A549 (cell line): ENCODE data around the gene CDHR1. TPM values are rescaled to one million over a fixed set of nuclear protein-coding genes. Genes with fewer than 3 reads are reported as not detected.
A peak's percentile ranks its signal among the peaks of the same experiment; 100 is the strongest.

Experiments
- ATAC-seq, 2 experiments: fragments of 200-7000 bp in 1 of 2; fragments of >200 bp in 1 of 2; cut with Nextera tagmentation in 1 of 2; cut with Tn5 transposase in 1 of 2; 3 replicates each; pipeline versions ENCODE4 v1.8.0 to v1.9.1; 2018 to 2020; ENCODE audit warnings: mild to moderate bottlenecking in 1 of 2, moderate library complexity in 1 of 2
- CTCF ChIA-PET: fragments of 300-600 bp; sonication (Branson Sonifier 250); formaldehyde crosslinking; extraction: SDS; loops from one replicate; lab custom pipeline; 2021; ENCODE audit warnings: antibody characterized with exemption, inconsistent platforms; lab: Yijun Ruan, JAX
- POLR2A ChIA-PET: fragments of 350-600 bp; formaldehyde crosslinking; extraction: SDS; loops from one replicate; lab custom pipeline; 2021; ENCODE audit warnings: antibody characterized with exemption, inconsistent platforms; lab: Yijun Ruan, JAX
- DNase-seq, 2 experiments: peaks; one replicate each; pipeline versions ENCODE4 v3.0.0 to v3.0.0-alpha.2; 2011 to 2016; ENCODE audit warnings: low read depth in 1 of 2, low spot score in 1 of 2
- FAIRE-seq: peaks from 2 replicates; lab custom pipeline; 2011; peaks lifted over from hg19 to GRCh38; lab: Jason Lieb, UNC
- H3K27ac ChIP-seq, 2 experiments: fragments of >200 bp; sonication (Bioruptor Twin); formaldehyde crosslinking; 3 replicates each; pipeline ENCODE4 v1.5.1; 2016 to 2017
- H3K4me1 ChIP-seq: fragments of >200 bp; sonication (Bioruptor Twin); formaldehyde crosslinking; 3 replicates; pipeline ENCODE4 v1.6.1; 2016
- H3K4me2 ChIP-seq: fragments of >200 bp; sonication (Bioruptor Twin); formaldehyde crosslinking; 3 replicates; pipeline ENCODE4 v1.6.1; 2016
- H3K4me3 ChIP-seq: fragments of >200 bp; sonication (Bioruptor Twin); formaldehyde crosslinking; 3 replicates; pipeline ENCODE4 v1.5.1; 2016
- H3K9me3 ChIP-seq: fragments of >200 bp; sonication (Bioruptor Twin); formaldehyde crosslinking; 3 replicates; pipeline ENCODE4 v1.6.1; 2016
- BHLHE40 ChIP-seq: IDR thresholded peaks from 2 replicates; pipeline ENCODE4 v1.6.1; 2012; ENCODE audit warnings: low read depth, low read length, inconsistent platforms
- CBX2 ChIP-seq: fragments of 200-600 bp; sonication (generic); IDR thresholded peaks from 2 replicates; pipeline ENCODE4 v1.6.1; 2016; ENCODE audit warnings: low read depth, mild to moderate bottlenecking, borderline replicate concordance
- CBX8 ChIP-seq: fragments of 200-600 bp; sonication (generic); IDR thresholded peaks from 2 replicates; pipeline ENCODE4 v1.6.1; 2016
- CHD2 ChIP-seq: fragments of 150-350 bp; IDR thresholded peaks from 2 replicates; pipeline ENCODE4 v1.6.1; 2014; ENCODE audit warnings: low read length; ENCODE audit not compliant: partially characterized antibody
- FOSB ChIP-seq: fragments of 250-450 bp; sonication (Bioruptor Pico); IDR thresholded peaks from 2 replicates; pipeline ENCODE4 v1.5.0; 2020; ENCODE audit warnings: mild to moderate bottlenecking, moderate library complexity
- FOSL2 ChIP-seq, 2 experiments: fragments of 450-650 bp in 1 of 2; fragments of >200 bp in 1 of 2; sonication (Bioruptor Twin) in 1 of 2; formaldehyde crosslinking; IDR thresholded peaks; 2 replicates each; pipeline versions ENCODE4 v1.5.0 to v1.6.1; 2016 to 2020; ENCODE audit warnings: mild to moderate bottlenecking in 1 of 2, moderate library complexity in 1 of 2
- HOXA7 ChIP-seq: fragments of 250-450 bp; sonication (Bioruptor Pico); IDR thresholded peaks from 2 replicates; pipeline ENCODE4 v1.5.0; 2020; ENCODE audit warnings: mild to moderate bottlenecking, moderate library complexity
- MAZ ChIP-seq: fragments of 150-350 bp; IDR thresholded peaks from 2 replicates; pipeline ENCODE4 v1.6.1; 2014; ENCODE audit warnings: antibody characterized with exemption, low read depth, low read length, borderline replicate concordance
- MYC ChIP-seq: IDR thresholded peaks from 2 replicates; pipeline ENCODE4 v1.6.1; 2012; ENCODE audit warnings: mild to moderate bottlenecking, inconsistent platforms, low read length, improper control_type of control experiment, borderline replicate concordance
- NPAS2 ChIP-seq: fragments of 250-450 bp; sonication (Bioruptor Pico); IDR thresholded peaks from 2 replicates; pipeline ENCODE4 v1.8.0; 2022; ENCODE audit warnings: mild to moderate bottlenecking, moderate library complexity, borderline replicate concordance
- RCOR1 ChIP-seq: fragments of 150-350 bp; IDR thresholded peaks from 2 replicates; pipeline ENCODE4 v1.6.1; 2014; ENCODE audit warnings: antibody characterized with exemption, low read length, low read depth
- RNF2 ChIP-seq: fragments of 200-600 bp; sonication (generic); IDR thresholded peaks from 2 replicates; pipeline ENCODE4 v1.6.1; 2016; ENCODE audit warnings: low read depth, mild to moderate bottlenecking, antibody characterized with exemption, moderate library complexity, borderline replicate concordance
- SREBF2 ChIP-seq: fragments of 450-650 bp; IDR thresholded peaks from 2 replicates; pipeline ENCODE4 v1.6.1; 2014; ENCODE audit warnings: mild to moderate bottlenecking, moderate library complexity
- TP53 ChIP-seq: fragments of 250-450 bp; sonication (Bioruptor Pico); IDR thresholded peaks from 2 replicates; pipeline ENCODE4 v1.5.0; 2021; ENCODE audit warnings: mild to moderate bottlenecking, moderate library complexity
- WGBS: methylation state at CpG from one replicate; pipeline ENCODE4 v1.1.6; 2017; ENCODE audit errors: missing lambda C conversion rate; 5-methylcytosine and 5-hydroxymethylcytosine counted together
- polyA plus RNA-seq, 4 experiments: library from polyadenylated mRNA; depleted of rRNA in 3 of 4; stranded (reverse); fragments of >200 nt; fragmentation: RNase III in 1 of 4; extraction: RNeasy Plus Mini Kit Qiagen cat#74134 plus additional on column Dnase treatment in 1 of 4; gene quantifications; 2 replicates in 3 of 4; 3 replicates in 1 of 4; pipeline ENCODE4 v1.2.3, GENCODE V29; 2011 to 2017
- TF ChIP-seq, protein P1 (sequence below): fragments of 200-600 bp; sonication (generic); IDR thresholded peaks from 2 replicates; pipeline ENCODE4 v1.6.1; 2016; ENCODE audit warnings: antibody characterized with exemption, mild to moderate bottlenecking, moderate library complexity
- TF ChIP-seq, protein P2 (sequence below): fragments of 450-650 bp; IDR thresholded peaks from 2 replicates; pipeline ENCODE4 v1.6.1; 2014; ENCODE audit warnings: antibody characterized with exemption
- TF ChIP-seq, protein P3 (sequence below): fragments of >200 bp; sonication (Bioruptor Twin); formaldehyde crosslinking; IDR thresholded peaks from 3 replicates; pipeline ENCODE4 v1.5.1; 2016
- TF ChIP-seq, protein P4 (sequence below): fragments of 250-450 bp; sonication (Bioruptor Pico); IDR thresholded peaks from 2 replicates; pipeline ENCODE4 v1.5.0; 2021; ENCODE audit warnings: mild to moderate bottlenecking, moderate library complexity, borderline replicate concordance

The CDHR1 gene
- polyA plus RNA-seq, 2 of the 4 experiments (the other 2 are of a cell fraction): 0.04 to 0.09 TPM

DNA sequence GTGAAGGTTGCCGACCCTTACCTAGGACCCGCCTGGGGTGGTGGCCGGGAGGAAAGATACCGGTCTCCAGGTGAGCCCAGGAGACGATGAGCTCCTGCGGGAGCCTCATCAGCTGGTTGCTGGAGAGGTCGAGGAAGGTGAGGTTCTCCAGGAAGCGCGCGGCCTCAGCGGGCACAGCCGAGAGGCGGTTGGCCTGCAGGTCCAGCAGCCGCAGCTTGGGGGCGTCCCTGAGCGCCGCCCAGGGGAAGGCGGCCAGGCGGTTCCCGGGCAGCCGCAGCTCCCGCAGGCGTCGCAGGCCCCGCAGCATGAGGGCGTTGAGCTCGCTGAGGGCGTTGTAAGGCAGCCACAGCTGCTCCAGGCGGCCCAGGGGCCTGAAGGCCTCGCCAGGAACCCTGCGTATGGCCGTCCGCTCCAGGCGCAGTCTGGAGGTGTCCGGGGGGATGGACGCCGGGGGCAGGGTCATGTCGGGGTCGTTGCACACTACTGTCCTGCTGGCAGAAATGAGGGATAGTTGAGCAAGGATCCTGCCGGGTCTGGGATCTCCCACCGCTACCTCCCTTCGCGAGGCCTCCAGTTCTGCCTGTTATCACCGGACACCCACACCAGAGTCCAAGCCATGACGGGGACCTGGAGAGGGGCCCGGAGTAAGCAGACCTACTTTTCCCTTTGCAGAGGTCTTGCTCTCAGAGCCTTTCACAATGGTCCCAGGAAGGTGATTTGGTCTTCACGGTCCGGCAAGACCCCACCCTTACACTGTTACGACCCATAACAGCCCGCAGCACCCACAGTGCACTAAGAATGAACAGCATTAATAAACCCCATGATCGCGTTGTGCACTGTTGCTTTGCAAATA, 43.1 kb downstream of the CDHR1 start (continued):
- TF ChIP-seq, protein P1, sequence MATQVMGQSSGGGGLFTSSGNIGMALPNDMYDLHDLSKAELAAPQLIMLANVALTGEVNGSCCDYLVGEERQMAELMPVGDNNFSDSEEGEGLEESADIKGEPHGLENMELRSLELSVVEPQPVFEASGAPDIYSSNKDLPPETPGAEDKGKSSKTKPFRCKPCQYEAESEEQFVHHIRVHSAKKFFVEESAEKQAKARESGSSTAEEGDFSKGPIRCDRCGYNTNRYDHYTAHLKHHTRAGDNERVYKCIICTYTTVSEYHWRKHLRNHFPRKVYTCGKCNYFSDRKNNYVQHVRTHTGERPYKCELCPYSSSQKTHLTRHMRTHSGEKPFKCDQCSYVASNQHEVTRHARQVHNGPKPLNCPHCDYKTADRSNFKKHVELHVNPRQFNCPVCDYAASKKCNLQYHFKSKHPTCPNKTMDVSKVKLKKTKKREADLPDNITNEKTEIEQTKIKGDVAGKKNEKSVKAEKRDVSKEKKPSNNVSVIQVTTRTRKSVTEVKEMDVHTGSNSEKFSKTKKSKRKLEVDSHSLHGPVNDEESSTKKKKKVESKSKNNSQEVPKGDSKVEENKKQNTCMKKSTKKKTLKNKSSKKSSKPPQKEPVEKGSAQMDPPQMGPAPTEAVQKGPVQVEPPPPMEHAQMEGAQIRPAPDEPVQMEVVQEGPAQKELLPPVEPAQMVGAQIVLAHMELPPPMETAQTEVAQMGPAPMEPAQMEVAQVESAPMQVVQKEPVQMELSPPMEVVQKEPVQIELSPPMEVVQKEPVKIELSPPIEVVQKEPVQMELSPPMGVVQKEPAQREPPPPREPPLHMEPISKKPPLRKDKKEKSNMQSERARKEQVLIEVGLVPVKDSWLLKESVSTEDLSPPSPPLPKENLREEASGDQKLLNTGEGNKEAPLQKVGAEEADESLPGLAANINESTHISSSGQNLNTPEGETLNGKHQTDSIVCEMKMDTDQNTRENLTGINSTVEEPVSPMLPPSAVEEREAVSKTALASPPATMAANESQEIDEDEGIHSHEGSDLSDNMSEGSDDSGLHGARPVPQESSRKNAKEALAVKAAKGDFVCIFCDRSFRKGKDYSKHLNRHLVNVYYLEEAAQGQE: no peak
- no peak for TF ChIP-seq MYC
- TF ChIP-seq HOXA7 (CRISPR knock-in tag): no peak
- no peak for TF ChIP-seq CHD2
- TF ChIP-seq RNF2: no peak
- TF ChIP-seq NPAS2 (CRISPR knock-in tag): no peak
- TF ChIP-seq, all 56 proteins: peak for 0

DNA sequence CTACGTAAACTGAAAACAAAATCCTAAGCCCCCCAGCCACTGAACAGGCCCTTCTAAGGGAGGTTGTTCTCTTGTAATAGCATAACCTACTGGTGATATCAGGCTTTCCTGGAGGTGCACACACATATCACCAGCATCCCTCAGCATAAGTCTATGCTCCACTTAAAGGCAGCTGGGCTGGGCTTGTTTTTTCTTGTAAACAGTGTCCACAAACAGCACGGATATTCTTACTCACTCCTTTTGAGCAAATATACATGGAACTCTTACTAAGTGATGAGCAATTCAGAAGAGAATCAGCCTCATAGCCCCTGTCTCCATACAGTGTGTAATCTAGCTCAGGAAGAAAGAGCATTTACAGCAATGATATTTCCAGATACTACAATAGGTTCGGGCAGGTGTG, 44.6 kb downstream of the CDHR1 start:
- POLR2A ChIA-PET: no interaction called here
- WGBS: 27% methylated on average over 3 of the region's 3 CpGs

More for the DNA sequence above, 44.6 kb downstream of the CDHR1 start:
- no peak for TF ChIP-seq BHLHE40
- TF ChIP-seq, protein P2, sequence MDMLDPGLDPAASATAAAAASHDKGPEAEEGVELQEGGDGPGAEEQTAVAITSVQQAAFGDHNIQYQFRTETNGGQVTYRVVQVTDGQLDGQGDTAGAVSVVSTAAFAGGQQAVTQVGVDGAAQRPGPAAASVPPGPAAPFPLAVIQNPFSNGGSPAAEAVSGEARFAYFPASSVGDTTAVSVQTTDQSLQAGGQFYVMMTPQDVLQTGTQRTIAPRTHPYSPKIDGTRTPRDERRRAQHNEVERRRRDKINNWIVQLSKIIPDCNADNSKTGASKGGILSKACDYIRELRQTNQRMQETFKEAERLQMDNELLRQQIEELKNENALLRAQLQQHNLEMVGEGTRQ: no peak
- no peak for TF ChIP-seq CBX8
- no peak for TF ChIP-seq RCOR1
- no peak for TF ChIP-seq TP53 (CRISPR knock-in tag)
- no peak for TF ChIP-seq CBX2
- no peak for TF ChIP-seq FOSL2 (IDR thresholded peaks at IDR 0.05)
- no peak for TF ChIP-seq FOSL2 (CRISPR knock-in tag; IDR thresholded peaks at IDR 0.05)
- no peak for TF ChIP-seq SREBF2
- TF ChIP-seq, protein P3, sequence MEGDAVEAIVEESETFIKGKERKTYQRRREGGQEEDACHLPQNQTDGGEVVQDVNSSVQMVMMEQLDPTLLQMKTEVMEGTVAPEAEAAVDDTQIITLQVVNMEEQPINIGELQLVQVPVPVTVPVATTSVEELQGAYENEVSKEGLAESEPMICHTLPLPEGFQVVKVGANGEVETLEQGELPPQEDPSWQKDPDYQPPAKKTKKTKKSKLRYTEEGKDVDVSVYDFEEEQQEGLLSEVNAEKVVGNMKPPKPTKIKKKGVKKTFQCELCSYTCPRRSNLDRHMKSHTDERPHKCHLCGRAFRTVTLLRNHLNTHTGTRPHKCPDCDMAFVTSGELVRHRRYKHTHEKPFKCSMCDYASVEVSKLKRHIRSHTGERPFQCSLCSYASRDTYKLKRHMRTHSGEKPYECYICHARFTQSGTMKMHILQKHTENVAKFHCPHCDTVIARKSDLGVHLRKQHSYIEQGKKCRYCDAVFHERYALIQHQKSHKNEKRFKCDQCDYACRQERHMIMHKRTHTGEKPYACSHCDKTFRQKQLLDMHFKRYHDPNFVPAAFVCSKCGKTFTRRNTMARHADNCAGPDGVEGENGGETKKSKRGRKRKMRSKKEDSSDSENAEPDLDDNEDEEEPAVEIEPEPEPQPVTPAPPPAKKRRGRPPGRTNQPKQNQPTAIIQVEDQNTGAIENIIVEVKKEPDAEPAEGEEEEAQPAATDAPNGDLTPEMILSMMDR: no peak
- no peak for TF ChIP-seq MAZ
- no peak for TF ChIP-seq FOSB (CRISPR knock-in tag)
- TF ChIP-seq, protein P4, sequence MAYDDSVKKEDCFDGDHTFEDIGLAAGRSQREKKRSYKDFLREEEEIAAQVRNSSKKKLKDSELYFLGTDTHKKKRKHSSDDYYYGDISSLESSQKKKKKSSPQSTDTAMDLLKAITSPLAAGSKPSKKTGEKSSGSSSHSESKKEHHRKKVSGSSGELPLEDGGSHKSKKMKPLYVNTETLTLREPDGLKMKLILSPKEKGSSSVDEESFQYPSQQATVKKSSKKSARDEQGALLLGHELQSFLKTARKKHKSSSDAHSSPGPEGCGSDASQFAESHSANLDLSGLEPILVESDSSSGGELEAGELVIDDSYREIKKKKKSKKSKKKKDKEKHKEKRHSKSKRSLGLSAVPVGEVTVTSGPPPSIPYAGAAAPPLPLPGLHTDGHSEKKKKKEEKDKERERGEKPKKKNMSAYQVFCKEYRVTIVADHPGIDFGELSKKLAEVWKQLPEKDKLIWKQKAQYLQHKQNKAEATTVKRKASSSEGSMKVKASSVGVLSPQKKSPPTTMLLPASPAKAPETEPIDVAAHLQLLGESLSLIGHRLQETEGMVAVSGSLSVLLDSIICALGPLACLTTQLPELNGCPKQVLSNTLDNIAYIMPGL: no peak
- CTCF ChIA-PET: interaction anchor here (0.7 to 1.4 kb wide), 3 partner anchors 11 to 299 kb away, joined by 3 to 5 read pairs (median 3); no protein-coding TSS in a partner anchor
- no peak for DNase-seq
- Histone ChIP-seq H3K4me3 (no peak overlapping the region), H3K9me3 (no peaks in the 10 kb centered on the region), H3K4me1 (no peaks in the 10 kb centered on the region), H3K4me2 (no peak overlapping the region), H3K27ac (no peak overlapping the region)
- no peak for FAIRE-seq
- peak; percentile 30 to 52; a peak in 3 of 6 replicates for ATAC-seq
